ENCODE measurements around the gene SPEM1.

GRCh38 chr17:7406235-7406825 is 13.8 kb upstream of the SPEM1 start:
- TF ChIP-seq POLR2A (IDR thresholded peaks at IDR 0.05) = no peak
- TF ChIP-seq, protein P1, sequence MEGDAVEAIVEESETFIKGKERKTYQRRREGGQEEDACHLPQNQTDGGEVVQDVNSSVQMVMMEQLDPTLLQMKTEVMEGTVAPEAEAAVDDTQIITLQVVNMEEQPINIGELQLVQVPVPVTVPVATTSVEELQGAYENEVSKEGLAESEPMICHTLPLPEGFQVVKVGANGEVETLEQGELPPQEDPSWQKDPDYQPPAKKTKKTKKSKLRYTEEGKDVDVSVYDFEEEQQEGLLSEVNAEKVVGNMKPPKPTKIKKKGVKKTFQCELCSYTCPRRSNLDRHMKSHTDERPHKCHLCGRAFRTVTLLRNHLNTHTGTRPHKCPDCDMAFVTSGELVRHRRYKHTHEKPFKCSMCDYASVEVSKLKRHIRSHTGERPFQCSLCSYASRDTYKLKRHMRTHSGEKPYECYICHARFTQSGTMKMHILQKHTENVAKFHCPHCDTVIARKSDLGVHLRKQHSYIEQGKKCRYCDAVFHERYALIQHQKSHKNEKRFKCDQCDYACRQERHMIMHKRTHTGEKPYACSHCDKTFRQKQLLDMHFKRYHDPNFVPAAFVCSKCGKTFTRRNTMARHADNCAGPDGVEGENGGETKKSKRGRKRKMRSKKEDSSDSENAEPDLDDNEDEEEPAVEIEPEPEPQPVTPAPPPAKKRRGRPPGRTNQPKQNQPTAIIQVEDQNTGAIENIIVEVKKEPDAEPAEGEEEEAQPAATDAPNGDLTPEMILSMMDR (IDR thresholded peaks at IDR 0.05) = no peak
